ENCODE measurements around the gene ASB12. TPM values are rescaled to one million over a fixed set of nuclear protein-coding genes. Genes with fewer than 3 reads are reported as not detected.

Gene ASB12
- total and polyA plus RNA-seq, 9 donors: 0.24 to 1.2 (median 0.60) TPM

- Histone ChIP-seq H3K27me3 (no peaks in the 10 kb centered on the region), H3K27ac (peak overlapping the region in 1 of 2 donors; percentile 89), H3K4me3 (peak overlapping the region; percentile 72), H3K4me1 (ENCODE audit: insufficient read depth) (peaks cover 4% of the 10 kb centered on the region), H3K9me3 (no peaks in the 10 kb centered on the region), H3K36me3 (no peaks in the 10 kb centered on the region)
- TF ChIP-seq EP300 (IDR thresholded peaks at IDR 0.05) (no peak), CTCF (IDR thresholded peaks at IDR 0.05) (no peak), POLR2A (IDR thresholded peaks at IDR 0.05) (no peak)
- 32 to 42% (median 38%) methylated on average over 14 to 23 of the region's 23 CpGs for WGBS, 3 donors
- DNase-seq: peak; percentile 43 to 76 (median 67)
- intact Hi-C loops (cut with DNase I): no loop called here
Measured at GRCh38 chrX:64204252-64204651, 26.2 kb downstream of the ASB12 start.

DNA sequence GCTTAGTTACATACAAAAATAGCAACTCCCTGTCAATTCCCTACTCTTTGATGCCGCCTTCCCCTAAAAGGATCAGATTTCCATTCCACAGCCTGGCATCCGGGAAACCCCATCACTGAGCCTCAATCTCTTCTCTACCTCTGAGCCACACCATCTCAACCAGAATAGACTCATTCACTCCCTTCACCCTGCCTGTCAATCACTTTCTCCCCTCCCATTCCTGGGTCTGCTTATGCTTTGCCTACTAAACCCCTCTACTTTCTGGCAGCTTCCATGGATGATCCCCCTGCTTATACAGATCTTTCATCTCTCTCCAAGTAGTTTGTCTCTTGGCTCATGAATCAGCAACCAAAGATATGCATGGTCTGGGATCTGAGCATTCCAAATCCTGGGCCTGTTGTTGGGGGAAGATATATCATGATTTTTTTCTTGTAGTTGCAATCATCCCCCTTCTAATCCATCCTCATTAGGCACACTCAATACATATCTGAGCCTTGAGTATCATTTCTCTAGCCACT is 27.5 kb downstream of the ASB12 start:
- TF ChIP-seq CTCF (IDR thresholded peaks at IDR 0.05) (no peak), EP300 (IDR thresholded peaks at IDR 0.05) (no peak), POLR2A (IDR thresholded peaks at IDR 0.05) (no peak)
- Histone ChIP-seq H3K4me1 (ENCODE audit: insufficient read depth) (peaks cover 10% of the 10 kb centered on the region), H3K9me3 (no peaks in the 10 kb centered on the region), H3K27me3 (no peaks in the 10 kb centered on the region), H3K27ac (no peak overlapping the region), H3K36me3 (no peaks in the 10 kb centered on the region), H3K4me3 (no peak overlapping the region)
- intact Hi-C loops (cut with DNase I): no loop called here
- WGBS, 3 donors: 66 to 68% (median 67%) methylated on average over 2 of the region's 2 CpGs
- no peak for DNase-seq

GRCh38 chrX:64198036-64198435 is 32.4 kb downstream of the ASB12 start:
- Histone ChIP-seq H3K4me1 (ENCODE audit: insufficient read depth) (peaks cover 6% of the 10 kb centered on the region), H3K27me3 (no peaks in the 10 kb centered on the region), H3K36me3 (no peaks in the 10 kb centered on the region), H3K27ac (no peak overlapping the region), H3K9me3 (no peaks in the 10 kb centered on the region), H3K4me3 (no peak overlapping the region)
- TF ChIP-seq EP300 (IDR thresholded peaks at IDR 0.05): no peak
- no peak for TF ChIP-seq CTCF (IDR thresholded peaks at IDR 0.05)
- intact Hi-C loops (cut with DNase I): no loop called here
- DNase-seq: no peak

- no peak overlapping the region for H3K27ac ChIP-seq
- WGBS, 3 donors: 78 to 88% (median 84%) methylated on average over 3 of the region's 3 CpGs
- DNase-seq: no peak
- H3K36me3 ChIP-seq: no peaks in the 10 kb centered on the region
- intact Hi-C loops (cut with DNase I): no loop called here
- no peak overlapping the region for H3K4me3 ChIP-seq
- H3K4me1 ChIP-seq (ENCODE audit: insufficient read depth): peaks cover 6% of the 10 kb centered on the region
- no peaks in the 10 kb centered on the region for H3K9me3 ChIP-seq
- TF ChIP-seq EP300 (IDR thresholded peaks at IDR 0.05) (no peak), POLR2A (IDR thresholded peaks at IDR 0.05) (no peak), CTCF (IDR thresholded peaks at IDR 0.05) (no peak)
- no peaks in the 10 kb centered on the region for H3K27me3 ChIP-seq
Measured at GRCh38 chrX:64196606-64197005, 33.8 kb downstream of the ASB12 start.

All from ovary (tissue), 9 donors.